GM21423 (cell line): ENCODE data around the gene WDFY2.
"Not testable (repeated sequence)": the region's sequence is repeated elsewhere in the genome, so short reads cannot be mapped to it uniquely, and the experiment has no call there.

Experiments used
- ATAC-seq: cut with Tn5 transposase; IDR thresholded peaks from one replicate; pipeline ENCODE4 v1.9.1; 2021; ENCODE audit warnings: mild to moderate bottlenecking, moderate library complexity; ENCODE audit not compliant: unreplicated experiment

Gene WDFY2

GRCh38 chr13:51583875-51584730, at the start of gene WDFY2:
Gene WDFY2 (plus strand): TSS chr13:51584462. CDS start chr13:51584688, 226 bp downstream.
- peak; percentile 74 for ATAC-seq

- no peak for ATAC-seq
Observed at GRCh38 chr13:51538591-51539179, 45.6 kb upstream of the WDFY2 start.

GRCh38 chr13:51539887-51540286, 44.4 kb upstream of the WDFY2 start:
- ATAC-seq: no peak

- ATAC-seq: no peak
Observed at GRCh38 chr13:51541037-51541436, 43.2 kb upstream of the WDFY2 start.

GRCh38 chr13:51541809-51542258, 42.4 kb upstream of the WDFY2 start:
- no peak for ATAC-seq

- no peak for ATAC-seq
Observed at GRCh38 chr13:51542346-51543242, 41.7 kb upstream of the WDFY2 start.

- not testable (repeated sequence) for ATAC-seq
Observed at GRCh38 chr13:51545446-51545845, 38.8 kb upstream of the WDFY2 start.

GRCh38 chr13:51547425-51548176, 36.7 kb upstream of the WDFY2 start:
- no peak for ATAC-seq

GRCh38 chr13:51549050-51549449, 35.2 kb upstream of the WDFY2 start:
- peak; percentile 62 for ATAC-seq

- ATAC-seq: no peak
Observed at GRCh38 chr13:51549593-51549992, 34.7 kb upstream of the WDFY2 start.

- ATAC-seq: no peak
Observed at GRCh38 chr13:51550151-51550550, 34.1 kb upstream of the WDFY2 start.

- no peak for ATAC-seq
Observed at GRCh38 chr13:51551416-51551815, 32.8 kb upstream of the WDFY2 start.

GRCh38 chr13:51552027-51552426, 32.2 kb upstream of the WDFY2 start:
- ATAC-seq: no peak

GRCh38 chr13:51553531-51553930, 30.7 kb upstream of the WDFY2 start:
- ATAC-seq: no peak

GRCh38 chr13:51556740-51557139, 27.5 kb upstream of the WDFY2 start:
- ATAC-seq: no peak

- ATAC-seq: no peak
Observed at GRCh38 chr13:51557438-51557837, 26.8 kb upstream of the WDFY2 start.

GRCh38 chr13:51557875-51558612, 26.2 kb upstream of the WDFY2 start:
- ATAC-seq: no peak

GRCh38 chr13:51559946-51560735, 24.1 kb upstream of the WDFY2 start:
- ATAC-seq: no peak
